HT-29 (cell line): ENCODE data around the gene CWH43. TPM values are rescaled to one million over a fixed set of nuclear protein-coding genes. Genes with fewer than 3 reads are reported as not detected.
"Not testable (repeated sequence)": the region's sequence is repeated elsewhere in the genome, so short reads cannot be mapped to it uniquely, and the experiment has no call there.

ENCODE experiments used
- DNase-seq: peaks from one replicate; pipeline ENCODE4 v3.0.0-alpha.2; 2015; ENCODE audit warnings: low spot score
- total RNA-seq: library from RNA; depleted of rRNA; stranded (reverse); fragments of >200 nt; shearing (Covaris generic); gene quantifications from 2 replicates; pipeline ENCODE4 v1.2.3, GENCODE V29; 2014

CWH43 gene
- total RNA-seq, 1 experiment from 2014 or later = not detected

DNA sequence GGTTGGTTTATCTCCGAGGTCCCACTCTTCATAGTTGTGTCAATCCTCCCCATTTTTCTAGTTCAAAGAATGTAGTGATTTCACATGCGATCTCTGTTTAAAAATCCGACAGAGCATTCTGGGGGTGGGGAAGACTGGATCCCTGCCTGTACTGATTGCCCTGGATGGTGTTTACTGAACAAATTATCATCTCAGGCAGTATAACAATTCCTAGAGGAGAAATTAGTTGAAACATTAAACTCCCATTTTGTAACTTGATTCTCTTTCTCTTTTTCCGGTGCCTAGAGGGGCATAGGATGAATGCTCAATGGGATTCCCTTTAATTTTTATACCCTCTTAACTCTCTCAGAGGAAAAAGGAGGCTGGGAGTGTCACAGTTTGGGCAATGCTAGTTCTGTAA, 10.0 kb upstream of the CWH43 start:
- DNase-seq = no peak

- DNase-seq = no peak
Observed at GRCh38 chr4:48979914-48980579, 6.0 kb upstream of the CWH43 start.

DNA sequence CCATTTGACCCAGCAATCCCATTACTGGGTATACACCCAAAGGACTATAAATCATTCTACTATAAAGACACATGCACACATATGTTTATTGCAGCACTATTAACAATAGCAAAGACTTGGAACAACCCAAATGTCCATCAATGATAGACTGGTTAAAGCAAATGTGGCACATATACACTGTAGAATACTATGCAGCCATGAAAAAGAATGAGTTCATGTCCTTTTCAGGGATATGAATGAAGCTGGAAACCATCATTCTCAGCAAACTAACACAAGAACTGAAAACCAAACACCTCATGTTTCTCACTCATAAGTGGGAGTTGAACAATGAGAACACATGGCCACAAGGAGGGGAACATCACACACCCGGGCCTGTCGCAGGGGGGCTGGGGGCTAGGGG, 2.1 kb upstream of the CWH43 start:
- not testable (repeated sequence) for DNase-seq

- DNase-seq = no peak
Observed at GRCh38 chr4:48985602-48985975, 486 bp upstream of the CWH43 start.

DNA sequence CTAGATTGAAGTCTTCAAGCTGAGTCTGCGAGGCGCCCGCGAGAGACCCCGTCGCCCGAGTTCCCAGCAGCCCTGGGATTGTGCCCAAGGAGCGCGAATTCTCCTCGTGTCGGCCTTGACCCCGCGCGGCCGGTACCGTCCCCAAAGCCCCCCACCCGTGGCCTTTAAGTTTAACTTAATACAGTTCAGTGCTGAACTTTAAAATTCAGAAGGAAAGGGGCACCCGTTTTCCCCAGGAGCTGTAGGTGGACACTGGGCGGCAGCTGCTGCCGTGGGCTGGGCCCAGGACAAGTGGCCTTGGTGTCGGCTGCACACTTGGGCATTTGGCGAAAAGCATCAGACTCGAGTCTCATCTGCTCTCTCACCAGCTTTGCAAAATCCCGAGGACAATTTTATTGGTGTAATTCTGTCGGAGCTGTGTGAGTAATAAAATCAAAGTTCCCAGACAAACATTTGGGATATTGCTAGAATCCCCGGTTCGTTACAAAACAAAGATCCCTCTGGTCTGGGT, 634 bp downstream of the CWH43 start:
- DNase-seq = no peak

DNA sequence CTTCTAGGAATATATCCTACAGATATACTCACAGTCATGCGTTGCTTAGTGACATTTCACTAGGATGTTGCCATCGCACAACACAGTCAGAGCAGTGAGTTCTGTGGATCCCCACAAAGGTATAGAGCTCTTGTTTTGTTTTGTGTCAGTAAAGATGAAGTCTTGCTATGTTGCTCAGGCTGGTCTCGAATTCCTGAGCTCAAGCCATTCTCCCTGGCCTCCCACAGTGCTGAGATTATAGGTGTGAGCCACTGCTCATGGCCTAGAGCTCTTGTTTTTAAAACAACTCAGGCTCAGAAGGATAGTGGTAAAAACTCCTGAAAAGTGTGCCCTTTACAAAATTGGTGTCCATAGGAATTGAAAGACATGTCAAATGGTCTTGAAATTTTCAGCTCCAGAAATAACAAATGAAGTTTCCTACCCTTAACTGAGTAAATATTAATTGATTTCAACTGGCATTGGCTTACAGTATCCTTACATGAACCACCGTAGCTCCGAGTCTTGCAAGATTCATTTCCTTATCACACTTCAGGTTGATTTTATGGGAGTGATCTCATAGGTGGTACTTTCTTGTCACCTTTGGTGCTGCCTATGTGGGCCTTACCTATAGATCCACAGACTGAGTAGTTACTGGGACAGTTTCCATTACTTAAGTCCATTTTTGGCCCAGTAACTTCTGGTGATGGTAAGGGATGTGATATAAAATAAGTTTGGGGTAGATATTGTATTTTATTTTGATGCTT, 3.6 kb downstream of the CWH43 start:
- no peak for DNase-seq

DNA sequence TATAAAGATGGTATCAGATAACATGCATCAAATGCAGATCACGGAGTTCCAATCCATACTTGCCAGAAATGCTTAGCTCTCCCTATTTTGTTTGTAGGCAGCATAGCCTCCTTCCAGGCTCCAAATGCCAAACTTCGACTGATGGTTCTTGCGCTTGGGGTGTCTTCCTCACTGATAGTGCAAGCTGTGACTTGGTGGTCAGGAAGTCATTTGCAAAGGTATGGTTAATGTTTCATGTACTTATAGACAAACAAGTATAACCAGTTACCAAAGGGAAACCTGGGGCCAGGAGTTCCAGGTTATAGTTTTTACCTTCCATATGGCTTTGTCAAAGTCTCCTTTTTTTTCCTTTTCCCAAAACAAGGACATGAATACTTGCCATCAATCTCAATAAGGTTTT, 5.3 kb downstream of the CWH43 start:
- no peak for DNase-seq

DNA sequence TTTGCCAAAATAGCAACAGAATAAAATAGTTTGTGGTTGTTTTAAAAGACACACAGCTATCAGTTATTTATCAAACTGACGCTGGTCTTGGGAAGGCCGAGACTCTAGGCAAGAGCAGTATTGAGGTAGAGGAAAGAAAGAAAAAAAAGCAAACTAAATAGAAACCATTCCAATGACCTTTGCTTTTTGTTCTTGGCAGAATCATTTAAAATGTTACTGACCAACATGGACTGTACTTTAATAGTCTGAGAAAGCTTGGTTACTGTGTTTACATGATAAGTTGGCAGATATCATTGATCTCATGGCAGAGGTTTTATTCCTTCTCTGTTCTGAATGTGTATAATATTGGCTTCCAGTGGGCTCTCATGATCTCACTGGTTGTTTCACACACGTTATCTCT, 11.9 kb downstream of the CWH43 start:
- DNase-seq = no peak

GRCh38 chr4:48998440-48998839, 12.4 kb downstream of the CWH43 start:
- no peak for DNase-seq

DNA sequence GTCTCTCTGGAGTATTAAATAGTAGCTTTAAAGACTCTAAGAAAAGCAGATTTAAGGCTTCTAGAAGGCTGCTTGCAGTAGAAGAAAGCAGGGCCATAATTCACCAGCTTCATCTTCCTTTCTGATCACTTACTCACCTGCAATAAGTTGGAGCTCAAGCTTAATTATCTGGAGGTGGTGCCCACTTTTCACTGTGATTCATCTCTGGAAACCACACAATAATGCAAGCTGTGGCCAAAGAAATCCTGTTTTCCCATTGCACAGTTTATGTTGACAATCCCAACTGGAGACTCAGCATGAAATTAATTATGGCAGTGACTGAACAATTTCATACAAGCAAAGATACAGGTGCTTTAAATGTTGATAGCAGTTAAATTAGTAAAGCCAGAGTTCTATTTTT, 14.7 kb downstream of the CWH43 start:
- DNase-seq = no peak

DNA sequence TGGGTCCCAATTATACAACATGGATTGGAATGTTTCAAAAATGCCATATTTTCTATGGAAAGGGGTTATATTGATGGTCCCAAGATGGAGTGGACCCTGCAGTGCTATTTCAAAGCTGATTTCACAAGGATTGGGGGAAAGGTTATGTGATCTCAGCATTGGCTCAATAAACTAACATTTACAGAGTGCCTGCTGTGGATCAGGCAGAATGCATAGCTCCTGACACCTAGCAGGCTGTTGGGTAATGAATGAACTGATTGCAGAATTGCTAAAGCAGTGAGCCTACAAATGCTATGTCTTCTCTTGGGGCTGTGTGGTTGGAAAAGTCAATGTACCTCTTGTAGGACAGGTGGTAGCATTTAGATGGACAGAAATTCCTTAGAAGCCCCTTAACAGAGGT, 16.9 kb downstream of the CWH43 start:
- no peak for DNase-seq

DNA sequence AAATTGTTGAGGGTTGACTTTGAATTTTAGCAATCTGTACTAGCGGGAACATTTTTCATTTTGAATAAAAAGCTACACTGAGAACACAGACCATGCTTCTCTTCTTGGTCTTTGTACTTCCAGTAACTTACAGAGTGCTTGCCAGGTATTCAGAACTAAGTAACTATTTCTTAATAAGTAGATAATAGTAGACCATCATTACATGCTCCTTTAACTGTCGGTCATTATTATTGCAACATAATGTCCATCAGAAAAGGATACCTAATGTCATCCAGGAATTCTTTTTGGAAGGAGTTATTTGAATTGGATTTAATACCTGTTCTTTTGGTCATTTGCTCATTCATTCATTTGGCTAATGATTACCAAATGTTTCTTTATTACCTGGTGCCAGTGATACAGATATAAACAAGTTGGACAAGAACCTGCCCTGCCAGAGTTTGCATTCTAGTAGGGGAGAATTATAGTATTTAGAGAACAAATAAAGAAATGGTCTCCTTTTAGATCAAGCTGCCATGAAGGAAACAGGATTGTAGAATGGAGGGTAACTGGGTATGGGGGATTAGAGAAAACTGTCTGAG, 32.7 kb downstream of the CWH43 start:
- no peak for DNase-seq

DNA sequence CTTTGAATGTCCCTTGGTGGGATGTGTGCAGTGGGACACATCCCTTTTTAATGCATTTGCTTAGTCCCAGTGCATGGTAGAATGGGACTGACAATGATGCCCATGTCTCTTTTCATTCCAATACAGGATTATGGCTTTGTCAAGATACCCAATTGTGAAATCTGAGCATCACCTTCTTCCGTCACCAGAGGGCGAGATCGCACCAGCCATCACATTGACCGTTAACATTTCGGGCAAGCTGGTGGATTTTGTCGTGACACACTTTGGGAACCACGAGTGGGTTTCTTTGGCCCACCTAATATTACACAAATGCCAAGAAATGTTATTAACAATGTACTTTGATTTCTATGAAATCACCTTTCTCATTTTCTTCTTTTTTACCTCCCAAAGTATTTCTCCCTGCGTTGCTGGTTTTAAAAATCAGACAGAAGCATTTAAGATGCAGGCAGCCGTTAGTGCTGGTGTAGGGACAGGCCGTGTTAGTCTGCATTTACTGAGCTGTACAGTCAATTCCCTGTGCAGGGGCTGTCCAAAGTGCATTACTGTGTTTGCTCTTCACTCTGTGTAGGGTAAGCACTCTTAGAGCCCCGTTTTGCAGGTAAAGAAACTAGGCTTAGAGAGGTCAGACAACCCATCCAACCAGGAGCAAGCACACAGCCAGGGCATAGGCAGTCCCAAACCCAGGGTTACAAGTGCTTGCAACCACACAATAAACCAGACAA, 46.5 kb downstream of the CWH43 start:
- peak; percentile 65 for DNase-seq

- peak; percentile 10 for DNase-seq
Observed at GRCh38 chr4:49036528-49036927, 50.5 kb downstream of the CWH43 start.

DNA sequence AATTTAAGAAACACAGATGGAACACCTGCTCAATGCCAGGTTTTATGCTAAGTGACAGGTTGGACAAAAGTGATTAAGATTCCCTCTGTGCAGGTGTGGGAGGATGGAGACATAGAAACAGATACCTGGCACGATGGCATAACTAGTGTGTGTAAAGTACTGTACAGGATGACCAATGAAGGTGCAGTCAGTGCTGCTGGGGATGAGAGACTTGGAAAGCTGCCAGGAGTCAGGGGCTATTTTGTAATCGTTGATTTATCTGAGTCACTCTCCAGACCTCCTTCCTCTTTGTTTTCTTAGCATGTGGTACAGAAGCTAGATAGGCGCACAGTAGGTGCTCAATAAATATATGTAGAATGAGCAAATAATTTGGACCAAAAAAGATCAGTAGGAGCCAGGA, 58.2 kb downstream of the CWH43 start:
- DNase-seq = no peak

- DNase-seq = no peak
Observed at GRCh38 chr4:49058306-49058705, 72.2 kb downstream of the CWH43 start.

DNA sequence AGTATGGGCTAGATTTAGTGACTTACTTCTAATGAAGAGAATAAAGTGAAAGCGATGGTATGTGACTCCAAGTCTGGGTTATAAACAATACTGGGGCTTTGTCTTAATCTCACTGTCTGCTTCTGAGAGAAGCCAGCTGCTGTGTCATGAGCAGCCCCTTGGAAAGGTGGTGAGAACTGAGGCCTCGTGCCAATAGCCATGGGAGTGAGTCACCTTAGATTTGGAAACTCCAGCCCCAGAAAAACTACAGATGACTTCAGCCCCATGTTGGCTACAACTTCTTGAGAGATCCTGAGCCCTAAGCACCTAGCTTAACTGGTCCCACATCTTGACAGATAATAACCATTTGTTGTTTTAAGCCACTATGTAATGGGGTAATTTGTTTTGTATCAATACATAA, 77.6 kb downstream of the CWH43 start:
- no peak for DNase-seq

- not testable (repeated sequence) for DNase-seq
Observed at GRCh38 chr4:49072196-49072595, 86.1 kb downstream of the CWH43 start.

DNA sequence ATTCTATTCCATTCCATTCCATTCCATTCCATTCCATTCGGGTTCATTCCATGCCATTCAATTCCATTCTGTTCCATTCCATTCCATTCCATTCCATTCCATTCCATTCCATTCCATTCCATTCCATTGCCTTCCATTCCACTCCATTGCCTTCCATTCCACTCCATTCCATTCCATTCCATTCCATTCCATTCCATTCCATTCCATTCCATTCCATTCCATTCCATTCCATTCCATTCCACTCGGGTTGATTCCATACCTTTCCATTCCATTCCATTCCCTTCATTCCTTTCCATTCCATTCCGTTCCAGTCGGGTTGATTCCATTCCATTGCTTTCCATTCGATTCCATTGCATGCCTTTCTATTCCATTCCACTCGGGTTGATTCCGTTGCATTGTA, 105.8 kb downstream of the CWH43 start:
- not testable (repeated sequence) for DNase-seq

DNA sequence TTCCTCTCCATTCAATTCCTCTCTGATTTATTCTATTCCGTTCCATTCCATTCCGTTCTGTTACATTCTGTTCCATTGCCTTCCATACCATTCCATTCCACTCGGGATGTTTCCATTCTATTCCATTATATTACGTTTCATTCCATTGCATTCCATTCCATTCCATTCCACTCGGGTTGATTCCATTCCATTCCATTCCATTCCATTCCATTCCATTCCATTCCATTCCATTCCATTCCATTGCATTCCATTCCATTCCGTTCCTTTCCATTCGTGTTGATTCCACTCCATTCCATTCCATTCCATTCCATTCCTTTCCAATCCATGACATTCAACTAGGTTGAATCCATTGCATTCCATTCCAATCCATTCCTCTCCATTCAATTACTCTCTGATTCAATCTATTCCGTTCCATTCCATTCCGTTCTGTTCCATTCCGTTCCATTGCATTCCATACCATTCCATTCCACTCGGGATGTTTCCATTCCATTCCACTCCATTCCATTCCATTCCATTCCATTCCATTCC, 106.6 kb downstream of the CWH43 start:
- not testable (repeated sequence) for DNase-seq

DNA sequence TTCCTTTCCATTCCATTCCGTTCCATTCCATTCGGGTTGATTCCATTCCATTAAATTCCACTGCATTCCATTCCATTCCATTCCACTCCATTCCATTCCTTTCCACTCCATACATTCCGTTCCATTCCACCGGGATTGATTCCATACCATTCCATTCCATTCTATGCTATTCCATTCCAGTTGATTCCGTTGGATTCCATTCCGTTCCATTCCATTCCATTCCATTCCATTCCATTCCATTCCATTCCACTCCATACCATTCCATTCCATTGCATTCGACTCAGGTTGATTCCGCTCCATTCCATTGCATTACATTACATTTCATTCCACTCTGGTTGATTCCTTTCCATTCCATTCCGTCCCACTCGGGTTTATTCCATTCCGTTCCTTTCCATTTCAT, 110.1 kb downstream of the CWH43 start:
- not testable (repeated sequence) for DNase-seq

DNA sequence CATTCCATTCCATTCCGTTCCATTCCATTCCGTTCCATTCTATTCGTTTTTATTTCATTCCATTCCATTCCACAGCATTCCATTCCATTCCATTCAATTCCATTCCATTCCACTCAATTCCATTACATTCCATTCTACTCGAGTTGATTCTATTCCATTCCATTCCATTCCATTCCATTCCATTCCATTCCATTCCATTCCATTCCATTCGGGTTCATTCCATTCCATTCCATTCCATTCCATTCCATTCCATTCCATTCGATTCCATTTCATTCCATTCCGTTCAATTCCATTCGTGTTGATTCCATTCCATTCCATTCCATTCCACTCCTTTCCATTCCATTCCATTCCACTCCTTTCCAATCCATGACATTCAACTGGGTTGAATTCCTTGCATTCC, 110.6 kb downstream of the CWH43 start:
- DNase-seq = not testable (repeated sequence)
